IPS-15b (cell line): ENCODE measurements around the gene TRPM5.

Source experiments
- H3K27me3 ChIP-seq: one replicate; pipeline ENCODE4 v1.6.1; 2013; ENCODE audit warnings: low read length; ENCODE audit not compliant: control insufficient read depth, insufficient read depth
- H3K36me3 ChIP-seq: one replicate; pipeline ENCODE4 v1.6.1; 2013; ENCODE audit warnings: low read length; ENCODE audit not compliant: control insufficient read depth, insufficient read depth
- H3K4me1 ChIP-seq: one replicate; pipeline ENCODE4 v1.6.1; 2013; ENCODE audit warnings: mild to moderate bottlenecking, low read length; ENCODE audit not compliant: control insufficient read depth, insufficient read depth
- H3K4me3 ChIP-seq: one replicate; pipeline ENCODE4 v1.5.1; 2013; ENCODE audit warnings: low read depth, low read length
- H3K9ac ChIP-seq: one replicate; pipeline ENCODE4 v1.6.1; 2013; ENCODE audit warnings: low read depth, mild to moderate bottlenecking, low read length
- H3K9me3 ChIP-seq: one replicate; pipeline ENCODE4 v1.6.1; 2013; ENCODE audit warnings: mild to moderate bottlenecking, low read length; ENCODE audit not compliant: control insufficient read depth, insufficient read depth

The TRPM5 gene

GRCh38 chr11:2428322-2428795, 16.0 kb downstream of the TRPM5 start:
- no peaks in the 10 kb centered on the region for H3K9me3 ChIP-seq
- no peaks in the 10 kb centered on the region for H3K4me1 ChIP-seq
- no peaks in the 10 kb centered on the region for H3K27me3 ChIP-seq
- H3K4me3 ChIP-seq: no peak overlapping the region
- H3K9ac ChIP-seq: no peak overlapping the region
- no peaks in the 10 kb centered on the region for H3K36me3 ChIP-seq

- no peak overlapping the region for H3K9ac ChIP-seq
- no peaks in the 10 kb centered on the region for H3K27me3 ChIP-seq
- H3K4me3 ChIP-seq: no peak overlapping the region
- no peaks in the 10 kb centered on the region for H3K36me3 ChIP-seq
- no peaks in the 10 kb centered on the region for H3K4me1 ChIP-seq
- H3K9me3 ChIP-seq: no peaks in the 10 kb centered on the region
These were observed 16.5 kb downstream of the TRPM5 start for GRCh38 chr11:2427721-2428321.

- no peaks in the 10 kb centered on the region for H3K36me3 ChIP-seq
- no peaks in the 10 kb centered on the region for H3K27me3 ChIP-seq
- H3K9me3 ChIP-seq: no peaks in the 10 kb centered on the region
- H3K9ac ChIP-seq: no peak overlapping the region
- no peaks in the 10 kb centered on the region for H3K4me1 ChIP-seq
- no peak overlapping the region for H3K4me3 ChIP-seq
These were observed 17.3 kb downstream of the TRPM5 start for GRCh38 chr11:2426826-2427521.

- no peaks in the 10 kb centered on the region for H3K9me3 ChIP-seq
These were observed 18.1 kb downstream of the TRPM5 start for GRCh38 chr11:2426221-2426620.

GRCh38 chr11:2425506-2425905, 18.8 kb downstream of the TRPM5 start:
- no peaks in the 10 kb centered on the region for H3K27me3 ChIP-seq
- no peaks in the 10 kb centered on the region for H3K36me3 ChIP-seq
- no peaks in the 10 kb centered on the region for H3K9me3 ChIP-seq
- no peaks in the 10 kb centered on the region for H3K4me1 ChIP-seq
- no peak overlapping the region for H3K9ac ChIP-seq
- H3K4me3 ChIP-seq: no peak overlapping the region

More at GRCh38 chr11:2426221-2426620, 18.1 kb downstream of the TRPM5 start:
- H3K4me1 ChIP-seq: no peaks in the 10 kb centered on the region
- no peaks in the 10 kb centered on the region for H3K36me3 ChIP-seq
- no peak overlapping the region for H3K9ac ChIP-seq
- H3K27me3 ChIP-seq: no peaks in the 10 kb centered on the region
- H3K4me3 ChIP-seq: no peak overlapping the region

GRCh38 chr11:2424811-2425495, 19.4 kb downstream of the TRPM5 start:
- Histone ChIP-seq H3K36me3 (no peaks in the 10 kb centered on the region), H3K9me3 (no peaks in the 10 kb centered on the region), H3K4me1 (no peaks in the 10 kb centered on the region), H3K4me3 (no peak overlapping the region), H3K27me3 (no peaks in the 10 kb centered on the region), H3K9ac (no peak overlapping the region)

GRCh38 chr11:2423157-2424025, 20.9 kb downstream of the TRPM5 start:
- Histone ChIP-seq H3K9me3 (no peaks in the 10 kb centered on the region), H3K27me3 (no peaks in the 10 kb centered on the region), H3K9ac (no peak overlapping the region), H3K4me1 (no peaks in the 10 kb centered on the region), H3K36me3 (no peaks in the 10 kb centered on the region), H3K4me3 (no peak overlapping the region)

- Histone ChIP-seq H3K9ac (no peak overlapping the region), H3K27me3 (no peaks in the 10 kb centered on the region), H3K36me3 (no peaks in the 10 kb centered on the region), H3K4me1 (no peaks in the 10 kb centered on the region), H3K9me3 (no peaks in the 10 kb centered on the region), H3K4me3 (no peak overlapping the region)
These were observed 21.7 kb downstream of the TRPM5 start for GRCh38 chr11:2422461-2423156.

- H3K36me3 ChIP-seq: no peaks in the 10 kb centered on the region
- H3K9me3 ChIP-seq: no peaks in the 10 kb centered on the region
- H3K27me3 ChIP-seq: no peaks in the 10 kb centered on the region
- H3K9ac ChIP-seq: no peak overlapping the region
- H3K4me3 ChIP-seq: no peak overlapping the region
- no peaks in the 10 kb centered on the region for H3K4me1 ChIP-seq
These were observed 22.3 kb downstream of the TRPM5 start for GRCh38 chr11:2421996-2422395.

- H3K36me3 ChIP-seq: no peaks in the 10 kb centered on the region
- no peak overlapping the region for H3K4me3 ChIP-seq
- H3K9ac ChIP-seq: no peak overlapping the region
- H3K4me1 ChIP-seq: no peaks in the 10 kb centered on the region
- H3K9me3 ChIP-seq: no peaks in the 10 kb centered on the region
- H3K27me3 ChIP-seq: no peaks in the 10 kb centered on the region
These were observed 22.9 kb downstream of the TRPM5 start for GRCh38 chr11:2421226-2421994.
